Neural crest cell (in vitro differentiated cells): Measurements from ENCODE around the gene TARS1. TPM values are rescaled to one million over a fixed set of nuclear protein-coding genes. Genes with fewer than 3 reads are reported as not detected.

Source experiments
- DNase-seq: peaks from one replicate; pipeline ENCODE4 v3.0.0; 2021; ENCODE audit warnings: low read depth, mixed read lengths, low spot score
- H3K27ac Mint-ChIP-seq: one replicate; pipeline ENCODE4 v1.8.0; 2021; ENCODE audit warnings: mild to moderate bottlenecking, mixed read lengths; ENCODE audit not compliant: unreplicated experiment
- H3K27me3 Mint-ChIP-seq: 2 replicates; pipeline ENCODE4 v1.8.0; 2021; ENCODE audit warnings: low read depth, mild to moderate bottlenecking, mixed read lengths
- H3K36me3 Mint-ChIP-seq: 2 replicates; pipeline ENCODE4 v1.8.0; 2021; ENCODE audit warnings: low read depth, mild to moderate bottlenecking, mixed read lengths
- H3K4me1 Mint-ChIP-seq: 2 replicates; pipeline ENCODE4 v1.8.0; 2021; ENCODE audit warnings: mixed read lengths
- H3K4me3 Mint-ChIP-seq: one replicate; pipeline ENCODE4 v1.8.0; 2021; ENCODE audit warnings: mild to moderate bottlenecking, mixed read lengths
- H3K9me3 Mint-ChIP-seq: 2 replicates; pipeline ENCODE4 v1.8.0; 2021; ENCODE audit warnings: mixed read lengths
- total RNA-seq: library from RNA; stranded (reverse); gene quantifications from 2 replicates; pipeline ENCODE4 v1.2.1, GENCODE V29; 2021
- TF ChIP-seq, protein P1 (sequence below): fragments of 200-600 bp; sonication (generic); conservative IDR thresholded peaks from 2 replicates; pipeline ENCODE4 v1.5.0; 2021; ENCODE audit warnings: antibody characterized with exemption, mild to moderate bottlenecking

The TARS1 gene
- total RNA-seq, 1 donor from 2014 or later = 211 TPM

- no peaks in the 10 kb centered on the region for H3K9me3 Mint-ChIP-seq
- peak overlapping the region; percentile 32 for H3K27ac Mint-ChIP-seq
- no peak overlapping the region for H3K4me3 Mint-ChIP-seq
- peaks cover 41% of the 10 kb centered on the region for H3K36me3 Mint-ChIP-seq
- no peaks in the 10 kb centered on the region for H3K4me1 Mint-ChIP-seq
- TF ChIP-seq, protein P1, sequence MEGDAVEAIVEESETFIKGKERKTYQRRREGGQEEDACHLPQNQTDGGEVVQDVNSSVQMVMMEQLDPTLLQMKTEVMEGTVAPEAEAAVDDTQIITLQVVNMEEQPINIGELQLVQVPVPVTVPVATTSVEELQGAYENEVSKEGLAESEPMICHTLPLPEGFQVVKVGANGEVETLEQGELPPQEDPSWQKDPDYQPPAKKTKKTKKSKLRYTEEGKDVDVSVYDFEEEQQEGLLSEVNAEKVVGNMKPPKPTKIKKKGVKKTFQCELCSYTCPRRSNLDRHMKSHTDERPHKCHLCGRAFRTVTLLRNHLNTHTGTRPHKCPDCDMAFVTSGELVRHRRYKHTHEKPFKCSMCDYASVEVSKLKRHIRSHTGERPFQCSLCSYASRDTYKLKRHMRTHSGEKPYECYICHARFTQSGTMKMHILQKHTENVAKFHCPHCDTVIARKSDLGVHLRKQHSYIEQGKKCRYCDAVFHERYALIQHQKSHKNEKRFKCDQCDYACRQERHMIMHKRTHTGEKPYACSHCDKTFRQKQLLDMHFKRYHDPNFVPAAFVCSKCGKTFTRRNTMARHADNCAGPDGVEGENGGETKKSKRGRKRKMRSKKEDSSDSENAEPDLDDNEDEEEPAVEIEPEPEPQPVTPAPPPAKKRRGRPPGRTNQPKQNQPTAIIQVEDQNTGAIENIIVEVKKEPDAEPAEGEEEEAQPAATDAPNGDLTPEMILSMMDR = no peak
- no peaks in the 10 kb centered on the region for H3K27me3 Mint-ChIP-seq
- DNase-seq = no peak
These were observed 34.9 kb downstream of the TARS1 start for GRCh38 chr5:33475706-33476105.

GRCh38 chr5:33476992-33477391 lies 36.2 kb downstream of the TARS1 start:
- Mint-ChIP-seq H3K27me3 (no peaks in the 10 kb centered on the region), H3K27ac (no peak overlapping the region), H3K4me3 (no peak overlapping the region), H3K9me3 (no peaks in the 10 kb centered on the region), H3K4me1 (no peaks in the 10 kb centered on the region), H3K36me3 (peaks cover 41% of the 10 kb centered on the region)
- DNase-seq = no peak
- TF ChIP-seq, protein P1 = no peak

- no peaks in the 10 kb centered on the region for H3K9me3 Mint-ChIP-seq
These were observed 37.1 kb downstream of the TARS1 start for GRCh38 chr5:33477816-33478215.

GRCh38 chr5:33479311-33479710 lies 38.5 kb downstream of the TARS1 start:
- no peaks in the 10 kb centered on the region for H3K27me3 Mint-ChIP-seq
- TF ChIP-seq, protein P1 = no peak
- H3K9me3 Mint-ChIP-seq = no peaks in the 10 kb centered on the region
- peaks cover 33% of the 10 kb centered on the region for H3K36me3 Mint-ChIP-seq
- peaks cover 12% of the 10 kb centered on the region for H3K4me1 Mint-ChIP-seq
- DNase-seq = no peak
- H3K4me3 Mint-ChIP-seq = no peak overlapping the region
- no peak overlapping the region for H3K27ac Mint-ChIP-seq

More at GRCh38 chr5:33477816-33478215, 37.1 kb downstream of the TARS1 start:
- no peak overlapping the region for H3K4me3 Mint-ChIP-seq
- H3K27me3 Mint-ChIP-seq = no peaks in the 10 kb centered on the region
- H3K27ac Mint-ChIP-seq = no peak overlapping the region
- peaks cover 5% of the 10 kb centered on the region for H3K4me1 Mint-ChIP-seq
- H3K36me3 Mint-ChIP-seq = peaks cover 36% of the 10 kb centered on the region
- TF ChIP-seq, protein P1 = no peak
- no peak for DNase-seq

- Mint-ChIP-seq H3K4me1 (peaks cover 25% of the 10 kb centered on the region), H3K27ac (no peak overlapping the region), H3K36me3 (peaks cover 22% of the 10 kb centered on the region), H3K4me3 (no peak overlapping the region), H3K27me3 (no peaks in the 10 kb centered on the region), H3K9me3 (no peaks in the 10 kb centered on the region)
- TF ChIP-seq, protein P1 = no peak
- no peak for DNase-seq
These were observed 40.1 kb downstream of the TARS1 start for GRCh38 chr5:33480876-33481275.

DNA sequence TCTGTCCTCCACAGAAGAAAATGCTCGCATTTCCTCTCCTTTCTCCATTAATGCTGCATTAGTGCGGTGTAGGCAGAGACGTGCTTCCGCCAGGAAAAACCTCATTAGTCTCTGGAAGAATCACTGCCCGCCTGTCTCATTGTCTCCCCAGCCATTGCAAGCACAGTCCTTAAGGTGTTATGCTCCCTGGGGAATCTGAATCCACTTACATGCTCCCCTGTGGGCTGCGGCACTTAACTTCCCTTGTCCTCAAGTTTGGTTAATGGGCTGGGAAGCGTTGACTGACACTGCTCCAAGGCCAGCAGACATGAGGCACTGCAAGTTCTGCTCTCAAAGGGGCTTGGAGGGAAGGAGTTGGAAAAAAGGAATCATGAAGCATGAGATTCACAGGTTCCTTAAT lies 41.6 kb downstream of the TARS1 start:
- TF ChIP-seq, protein P1 = no peak
- no peak overlapping the region for H3K27ac Mint-ChIP-seq
- H3K4me3 Mint-ChIP-seq = no peak overlapping the region
- no peaks in the 10 kb centered on the region for H3K27me3 Mint-ChIP-seq
- peaks cover 33% of the 10 kb centered on the region for H3K4me1 Mint-ChIP-seq
- H3K9me3 Mint-ChIP-seq = peaks cover 2% of the 10 kb centered on the region
- DNase-seq = no peak
- H3K36me3 Mint-ChIP-seq = peaks cover 12% of the 10 kb centered on the region
